C1 segment of cervical spinal cord (tissue), 14 donors: Measurements from ENCODE around the gene CPVL.

Source experiments
- DNase-seq, 14 donors: peaks; one replicate each; lab custom pipeline; 2025; lab: John Stamatoyannopoulos, UW

Gene CPVL

DNA sequence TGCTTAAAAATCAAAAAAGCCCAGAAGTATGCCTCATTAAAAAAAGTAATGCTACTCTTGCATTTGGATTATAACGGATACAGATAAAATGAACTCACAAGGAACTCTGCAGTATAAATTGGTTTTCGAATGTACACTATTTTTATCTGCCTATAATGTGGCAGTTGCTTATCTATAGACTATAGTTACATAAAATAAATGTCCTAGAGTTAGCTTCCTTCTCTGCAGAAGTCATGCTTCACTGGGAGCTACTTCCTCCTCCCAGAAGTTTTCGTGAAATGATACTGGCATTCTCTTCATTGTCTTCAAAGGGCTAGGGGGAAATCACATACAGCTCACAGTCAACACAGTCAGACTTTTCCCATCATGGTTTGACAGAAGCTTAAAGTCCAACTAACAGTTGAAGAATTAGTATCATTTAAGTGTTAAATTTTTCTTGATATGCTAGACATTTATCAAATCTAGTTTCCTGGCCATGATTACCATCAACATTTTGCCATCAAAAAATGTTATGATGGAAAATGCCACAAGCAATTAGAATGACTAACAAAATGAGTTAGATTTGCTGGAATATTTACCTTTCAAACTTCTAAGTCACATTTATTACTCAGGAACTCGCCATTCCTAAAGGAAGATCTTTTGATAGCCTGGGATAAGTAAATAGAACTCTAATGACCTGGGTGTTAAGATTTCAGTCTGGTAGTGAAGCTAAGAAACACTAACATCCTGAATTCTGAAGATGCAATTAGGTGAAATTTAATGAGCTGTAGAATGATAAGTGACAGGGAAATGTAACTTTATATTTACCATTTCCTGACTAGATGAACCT, 100.9 kb downstream of the CPVL start:
- no peak for DNase-seq

DNA sequence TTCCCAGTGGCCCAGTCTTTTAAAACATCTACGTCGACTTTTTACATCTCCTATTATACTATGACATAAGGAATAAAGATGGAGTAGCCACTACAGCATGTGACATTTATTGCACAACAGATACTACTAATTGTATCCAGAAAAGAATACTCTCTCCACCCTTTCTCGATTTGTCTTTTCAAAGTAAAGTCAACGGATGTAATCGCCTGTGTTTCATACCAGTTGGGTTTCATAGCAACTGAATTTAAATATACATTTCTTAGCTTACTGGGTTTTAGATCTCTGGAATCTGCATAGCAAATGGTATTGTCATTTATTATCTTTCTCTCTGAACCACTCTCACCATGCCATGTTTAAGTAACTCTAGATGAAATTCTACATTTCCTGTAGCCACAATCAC, 101.8 kb downstream of the CPVL start:
- no peak for DNase-seq

DNA sequence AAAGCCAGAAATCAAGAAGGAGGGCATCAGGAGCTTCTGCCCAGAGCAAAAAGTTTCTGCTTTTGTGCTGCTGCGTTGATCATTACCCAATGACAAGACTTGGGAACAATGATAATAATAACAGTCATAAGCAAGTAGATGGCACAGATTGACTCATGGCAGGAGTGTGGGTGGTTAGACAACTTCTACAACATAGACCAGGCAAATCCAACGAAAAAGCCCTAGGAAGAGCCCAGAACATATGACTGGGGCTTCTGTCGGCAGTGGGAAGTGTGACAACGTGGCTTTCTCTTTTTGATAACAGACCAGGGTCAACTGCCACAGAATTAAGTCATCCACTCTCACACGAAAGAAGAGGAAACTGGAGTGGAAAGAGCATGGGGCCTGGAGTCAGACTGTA, 102.8 kb downstream of the CPVL start:
- no peak for DNase-seq

DNA sequence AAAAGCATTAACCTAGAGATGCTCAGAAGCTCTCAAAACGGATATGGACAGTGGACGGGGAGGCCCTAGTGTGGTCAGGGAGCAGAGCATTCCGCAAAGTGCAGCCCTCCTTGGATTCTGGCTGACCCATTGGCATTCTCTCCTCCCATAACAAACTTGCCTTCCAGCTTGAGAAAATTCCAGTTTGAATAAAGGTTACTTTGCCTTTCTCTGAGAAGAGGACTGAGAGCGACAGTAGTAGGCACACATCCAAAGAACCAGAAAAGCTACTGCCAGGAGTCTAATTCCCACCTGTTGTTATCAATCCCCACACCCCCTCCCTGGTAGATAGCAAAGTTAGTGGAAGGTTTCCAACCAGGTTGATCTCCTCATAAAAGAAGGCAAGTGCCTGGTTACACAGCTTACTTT, 103.5 kb downstream of the CPVL start:
- DNase-seq, result no peak

DNA sequence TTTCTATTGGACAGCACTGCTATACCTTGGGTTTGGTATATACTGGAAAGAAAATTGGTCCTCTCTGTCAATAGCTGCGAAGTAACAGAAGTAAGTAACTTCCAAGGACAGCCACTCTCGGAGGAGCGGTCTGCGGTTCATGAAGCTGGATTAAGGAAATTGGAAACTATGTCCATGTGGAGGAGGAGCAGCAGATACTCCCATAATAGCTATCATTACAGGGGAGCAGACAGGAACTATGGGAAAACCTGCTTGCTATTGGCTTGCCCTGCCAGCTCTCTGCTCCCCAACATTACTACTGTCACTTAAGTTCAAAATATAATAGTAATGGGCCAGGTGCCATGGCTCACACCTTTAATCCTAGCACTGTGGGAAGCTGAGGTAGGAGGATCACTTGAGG, 104.3 kb downstream of the CPVL start:
- DNase-seq, result no peak

DNA sequence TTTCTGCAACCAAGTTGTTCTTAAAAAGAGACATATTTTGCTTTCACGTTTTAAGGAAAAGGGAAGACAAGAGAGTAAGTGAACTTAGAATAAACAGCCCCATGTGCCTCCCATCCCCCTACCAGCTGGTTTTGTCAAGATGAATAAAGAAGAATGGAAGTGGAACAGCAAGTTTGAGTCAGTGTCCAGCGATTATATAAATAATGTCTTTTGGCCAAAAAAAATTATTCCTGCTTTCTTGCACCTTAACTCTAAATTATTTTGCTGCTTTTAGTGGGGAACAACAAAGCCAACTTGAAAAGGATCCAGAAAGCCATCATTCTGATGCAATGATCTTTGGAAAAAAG, 105.8 kb downstream of the CPVL start:
- DNase-seq, result no peak

DNA sequence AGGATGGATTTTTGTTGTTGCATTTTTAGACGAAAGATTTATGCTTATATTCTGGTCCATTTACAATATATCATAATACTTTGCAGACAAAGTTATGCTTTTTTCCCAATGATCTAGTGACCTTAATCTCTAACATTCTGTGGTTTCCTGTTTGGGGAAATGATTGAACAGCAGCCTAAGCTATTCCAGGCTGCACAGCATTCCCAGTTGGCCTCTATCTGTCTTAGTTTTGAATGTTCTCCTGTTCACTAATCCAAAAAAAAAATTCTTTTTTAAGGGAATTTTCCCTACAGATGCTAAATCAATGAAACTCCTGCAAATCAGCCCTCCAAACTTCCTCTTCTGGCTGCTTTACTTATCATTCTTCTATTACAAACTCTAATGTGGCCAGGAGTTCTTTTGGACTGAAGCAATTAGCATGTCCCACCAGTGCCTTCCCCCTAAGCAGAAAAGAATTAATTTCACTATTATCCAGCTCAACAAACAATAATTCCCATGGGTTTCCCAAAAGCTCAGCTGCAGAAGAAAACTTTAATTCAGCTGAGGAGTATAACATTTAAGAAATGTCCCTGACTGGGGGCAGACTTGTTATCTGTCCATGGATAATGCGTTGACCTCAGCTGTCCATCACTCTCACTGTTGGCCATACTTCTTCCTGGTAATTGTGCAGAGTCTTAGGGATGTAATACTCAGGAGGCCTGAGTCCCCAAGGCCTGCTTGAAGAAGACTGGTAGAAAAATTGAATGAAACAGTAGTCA, 106.3 kb downstream of the CPVL start:
- no peak for DNase-seq

DNA sequence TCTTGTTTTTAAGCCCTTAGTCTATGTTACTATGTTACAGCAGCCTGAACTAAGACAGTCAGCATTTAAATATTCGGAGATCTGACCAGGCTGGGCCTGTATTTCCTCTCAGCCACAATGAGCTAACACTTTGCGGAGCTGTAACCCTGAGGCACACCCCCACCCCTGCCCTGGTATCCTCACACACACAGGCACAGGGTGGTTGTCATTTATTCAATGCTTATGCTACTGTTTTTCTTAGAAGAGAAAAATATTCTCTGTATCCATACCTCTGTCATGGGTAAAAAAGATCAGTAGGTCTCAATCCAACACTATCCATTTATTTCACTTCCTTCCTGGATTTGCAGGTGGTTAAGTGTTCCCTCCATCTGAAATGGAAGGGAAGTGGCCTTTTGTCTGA, 107.9 kb downstream of the CPVL start:
- no peak for DNase-seq

DNA sequence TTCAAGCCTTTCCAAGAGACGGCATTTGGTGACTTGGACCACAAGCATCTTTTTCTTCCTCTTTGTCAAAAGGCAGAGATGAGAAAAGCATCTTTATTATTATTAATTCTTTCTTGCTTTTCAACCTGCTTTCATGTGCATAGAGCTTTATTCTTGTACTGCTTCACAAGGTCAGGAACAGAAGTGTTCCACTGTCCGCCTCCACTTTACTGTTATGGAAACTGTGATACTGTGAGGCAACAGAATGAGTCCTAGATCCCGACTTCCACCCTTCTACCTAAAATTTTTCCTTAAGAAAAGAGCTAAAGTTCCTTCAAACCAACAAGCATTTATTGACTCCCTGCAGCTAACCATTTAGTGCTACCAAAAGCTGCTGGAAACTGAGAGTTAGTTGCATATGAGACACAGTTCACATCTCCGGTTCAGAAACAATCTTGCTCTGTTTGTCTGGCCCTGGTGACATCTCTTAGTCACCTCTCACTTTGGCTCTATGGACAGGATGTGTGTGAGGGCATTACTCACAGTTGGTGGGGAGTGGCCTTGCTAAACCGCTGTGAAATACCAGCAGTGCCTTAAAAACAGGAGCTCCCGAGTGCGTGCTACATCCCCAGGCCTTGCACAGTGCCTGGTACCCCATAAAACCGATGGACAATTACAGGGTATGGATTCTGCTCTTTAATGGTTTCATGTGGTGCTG, 111.1 kb downstream of the CPVL start:
- no peak for DNase-seq

DNA sequence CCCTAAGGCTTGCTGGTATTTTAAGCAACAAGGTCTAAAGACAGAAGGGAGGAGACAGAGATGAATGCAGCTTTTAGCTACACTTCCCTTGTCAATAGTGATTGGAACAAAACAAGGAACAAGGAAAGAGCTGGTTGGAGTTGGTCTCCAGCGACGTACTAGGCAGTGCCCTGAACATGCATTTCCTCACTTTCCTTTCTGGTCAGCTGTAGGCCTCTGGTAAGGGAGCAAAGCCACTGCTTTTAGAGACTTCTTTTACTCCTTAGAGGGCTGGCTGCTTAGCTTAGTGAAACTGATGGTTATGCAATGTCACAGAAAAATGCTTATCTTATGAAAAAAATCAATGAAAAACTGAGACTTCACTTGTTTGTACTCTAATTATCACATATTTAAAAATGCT, 112.8 kb downstream of the CPVL start:
- no peak for DNase-seq

DNA sequence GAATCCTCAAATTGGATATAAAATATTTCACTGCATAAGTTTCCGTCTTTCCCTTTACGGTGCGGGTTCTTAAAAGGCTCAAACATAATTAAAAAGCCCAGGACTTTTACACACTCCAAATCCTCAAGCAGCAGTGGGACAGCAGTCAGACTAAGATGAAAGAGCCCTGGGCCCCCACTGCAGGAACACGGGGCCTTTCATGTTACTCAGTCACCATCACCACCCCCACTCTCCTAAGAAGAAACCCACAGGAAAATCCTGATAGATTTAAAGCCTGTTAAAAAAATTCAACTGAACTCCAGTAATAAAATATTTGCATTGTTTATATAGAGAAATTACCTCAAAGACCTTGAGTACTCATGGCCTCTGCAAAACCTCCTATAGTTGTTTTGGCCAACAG, 114.2 kb downstream of the CPVL start:
- no peak for DNase-seq

DNA sequence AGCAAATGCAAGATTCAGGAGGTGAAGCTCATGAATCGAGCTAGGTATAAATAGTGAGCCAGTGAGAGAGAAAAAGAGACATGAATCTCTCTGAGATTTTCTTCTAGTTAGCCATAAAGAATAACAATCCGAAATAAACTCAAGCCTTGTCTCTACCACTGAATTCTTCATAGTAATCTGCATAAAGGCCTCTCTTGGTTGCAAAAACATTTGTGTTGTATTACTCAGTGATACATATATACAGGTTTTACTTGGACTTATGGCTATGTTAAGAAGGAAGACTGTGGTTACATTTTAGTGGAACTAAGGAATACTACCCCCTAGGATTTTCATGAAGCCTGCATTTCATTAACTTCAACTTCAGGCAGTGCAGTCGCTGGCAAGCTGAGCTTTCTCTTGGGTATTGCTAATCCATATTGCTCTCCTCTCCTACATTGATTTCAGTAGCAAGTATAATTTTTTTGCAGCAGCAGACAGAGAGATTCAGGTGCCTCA, 115.5 kb downstream of the CPVL start:
- DNase-seq, result no peak

DNA sequence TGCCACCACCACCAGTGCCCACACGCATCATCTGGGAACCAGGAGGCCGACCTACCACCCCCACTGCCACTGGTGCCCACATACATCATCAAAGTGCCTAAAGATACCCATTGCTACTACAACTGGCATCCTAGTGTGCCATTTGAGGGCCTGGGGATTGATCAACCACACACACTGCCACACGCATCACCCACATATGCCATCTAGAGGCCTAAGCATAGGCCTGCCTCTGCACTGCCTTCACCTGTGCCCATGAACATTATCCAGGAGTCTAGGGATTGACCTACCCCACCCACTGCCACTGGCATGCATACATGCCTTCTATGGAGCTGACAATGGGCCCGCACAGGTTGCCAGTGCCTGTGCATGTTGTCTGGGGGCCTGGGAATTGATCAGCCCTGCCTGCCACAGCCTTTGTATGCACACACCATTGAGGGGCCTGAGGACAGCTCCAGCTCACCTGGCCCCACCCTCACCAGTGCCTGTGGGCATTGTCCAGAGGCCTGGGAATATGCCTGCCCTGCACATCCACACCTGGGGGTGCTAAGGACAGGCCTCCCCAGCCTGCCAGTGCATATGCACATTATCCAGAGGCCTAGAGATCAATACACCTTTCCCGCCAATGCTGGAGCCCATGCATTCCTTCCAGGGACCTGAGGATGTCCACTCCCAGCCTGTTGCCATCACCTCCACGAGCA, 123.9 kb downstream of the CPVL start:
- DNase-seq, result no peak

DNA sequence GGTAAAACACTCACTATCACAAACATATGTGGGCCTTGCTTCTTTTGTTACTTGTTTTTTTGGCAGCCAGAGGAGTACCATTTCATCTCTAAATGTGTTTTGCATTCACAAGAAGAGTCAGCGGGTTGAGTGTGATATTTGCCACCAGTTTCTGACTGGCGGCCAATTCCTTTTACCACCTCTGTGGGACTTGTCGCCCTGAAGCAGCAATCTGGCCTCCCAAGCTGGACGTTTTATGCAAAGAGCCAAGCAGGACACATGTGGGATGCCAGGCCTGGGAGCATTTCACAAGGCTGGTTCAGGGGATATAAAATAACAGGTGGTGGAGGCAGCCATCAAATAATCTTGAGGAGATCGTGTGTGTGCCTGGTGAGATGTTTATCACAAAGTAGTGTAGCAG, 126.4 kb downstream of the CPVL start:
- DNase-seq, result peak in 3 of 14 donors; percentile 8 to 82 (median 29)

DNA sequence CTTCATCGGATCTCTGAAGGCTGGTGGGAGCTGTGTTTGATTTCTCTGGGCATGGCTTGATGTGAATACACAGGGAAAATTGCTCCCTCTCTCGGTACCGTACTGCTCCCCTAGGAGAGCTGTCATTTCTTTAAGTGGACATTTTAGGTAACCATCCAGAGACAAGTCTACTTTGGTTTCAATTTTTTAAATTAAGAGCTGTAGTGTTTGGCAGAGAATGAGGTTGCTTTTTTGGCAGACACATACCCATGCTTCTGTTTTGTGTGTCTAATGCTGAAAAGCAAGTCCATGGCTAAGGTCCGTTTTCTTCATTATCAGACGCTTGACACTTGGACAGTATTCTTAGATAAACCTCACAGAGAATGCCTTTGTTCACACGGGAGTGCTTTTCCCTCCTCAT, 127.0 kb downstream of the CPVL start:
- no peak for DNase-seq

DNA sequence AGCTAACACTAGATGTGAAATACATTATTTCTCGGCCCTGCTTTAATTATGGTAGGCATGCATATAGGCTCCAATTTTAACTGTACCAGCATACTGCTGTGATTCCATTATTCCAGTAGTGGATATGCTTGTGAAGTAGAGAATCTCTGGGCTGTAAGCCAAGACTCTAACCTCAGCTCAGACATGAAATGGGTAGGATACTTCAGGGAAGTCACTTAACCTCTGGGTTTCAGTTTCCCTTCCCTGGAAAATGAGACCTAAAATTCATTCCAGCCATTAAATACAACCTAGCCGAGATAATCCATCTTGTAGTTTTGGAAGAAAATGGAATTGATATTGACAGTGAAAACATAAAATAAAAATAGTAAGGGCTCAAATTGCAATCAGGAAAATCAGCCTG, 128.6 kb downstream of the CPVL start:
- no peak for DNase-seq

DNA sequence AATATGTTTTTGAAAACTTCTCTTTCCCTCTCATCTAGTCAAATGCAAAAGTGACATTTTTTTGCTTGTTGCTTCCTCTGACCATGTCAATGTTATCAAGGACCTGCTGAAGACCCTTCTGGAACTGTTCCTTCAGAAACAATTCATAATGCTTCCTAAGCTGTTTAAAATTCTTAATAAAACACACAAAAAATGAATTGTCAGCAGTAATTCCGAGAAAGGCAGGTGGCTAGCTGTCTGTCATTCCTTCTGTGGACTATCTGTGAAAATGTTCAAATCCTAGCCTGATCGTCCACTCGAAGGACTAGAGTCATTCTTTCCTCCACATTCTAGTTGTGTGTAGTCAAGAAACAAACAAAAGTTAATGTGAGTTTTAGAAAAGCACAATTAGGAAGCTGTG, 131.6 kb downstream of the CPVL start:
- DNase-seq, result no peak

DNA sequence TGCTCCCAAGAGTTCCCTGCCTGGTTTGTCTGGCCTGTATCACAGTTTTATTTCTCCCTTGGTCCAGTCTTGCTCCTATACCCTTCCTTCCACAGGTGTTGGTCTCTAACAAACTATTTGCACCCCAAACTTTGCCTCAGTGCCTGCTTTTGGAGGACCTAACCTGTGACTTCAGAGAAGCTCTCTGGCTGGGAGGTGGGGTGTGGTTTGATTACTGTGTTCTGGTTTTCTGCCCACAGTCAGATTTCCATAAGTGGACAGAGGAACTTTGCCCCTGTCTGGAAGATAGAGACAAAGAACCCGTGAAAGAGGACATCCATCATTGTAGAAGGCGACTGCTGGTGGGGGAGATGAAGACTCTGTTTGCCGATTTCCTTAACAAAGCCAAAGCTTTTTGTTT, 132.4 kb downstream of the CPVL start:
- no peak for DNase-seq

DNA sequence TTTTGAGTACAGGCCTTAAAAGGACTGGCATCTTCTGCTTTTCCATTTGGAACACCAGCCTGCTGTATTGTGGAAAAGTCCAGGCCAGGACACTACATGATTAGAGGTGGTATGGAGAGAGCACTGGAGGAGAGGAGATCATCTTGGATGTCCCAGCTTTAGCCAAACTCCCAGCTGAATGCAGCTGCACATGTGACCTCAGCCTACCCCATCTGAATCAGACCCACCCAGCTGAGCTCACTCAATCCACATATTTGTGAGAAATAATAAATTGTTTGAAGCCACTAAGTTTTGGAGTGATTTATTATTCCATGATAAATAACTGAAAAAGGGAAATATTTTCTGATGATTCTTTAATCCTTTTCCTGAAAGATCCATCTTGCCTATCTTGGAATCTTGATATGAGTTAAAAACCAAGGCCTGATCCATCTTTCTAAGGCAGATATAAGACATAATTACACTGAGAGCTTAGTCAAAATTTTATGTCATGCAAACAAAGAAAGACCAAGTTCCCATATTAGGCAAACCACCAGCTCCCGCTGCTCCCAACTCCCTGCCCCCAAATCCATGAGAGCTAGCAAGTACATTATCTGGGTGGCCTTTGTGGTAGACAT, 133.1 kb downstream of the CPVL start:
- no peak for DNase-seq

DNA sequence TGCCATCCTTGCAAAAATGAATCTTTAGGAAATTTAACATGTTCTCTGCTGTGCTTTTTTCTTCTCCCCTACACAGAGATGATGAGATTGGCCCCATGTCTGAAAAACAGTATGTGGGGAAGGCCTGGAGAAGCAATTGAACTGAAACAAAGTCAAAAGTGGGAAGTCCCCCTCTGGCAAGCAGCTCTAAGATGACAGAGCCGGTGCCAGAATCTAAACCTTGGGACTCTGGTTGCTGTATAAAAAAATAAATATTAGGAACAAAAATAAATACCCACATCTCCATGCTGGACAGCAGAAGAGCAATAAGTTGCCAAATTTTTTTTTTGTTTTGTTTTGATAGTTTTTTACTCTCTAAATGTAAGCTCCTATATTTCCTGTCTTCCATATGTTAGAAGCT, 136.4 kb downstream of the CPVL start:
- no peak for DNase-seq

DNA sequence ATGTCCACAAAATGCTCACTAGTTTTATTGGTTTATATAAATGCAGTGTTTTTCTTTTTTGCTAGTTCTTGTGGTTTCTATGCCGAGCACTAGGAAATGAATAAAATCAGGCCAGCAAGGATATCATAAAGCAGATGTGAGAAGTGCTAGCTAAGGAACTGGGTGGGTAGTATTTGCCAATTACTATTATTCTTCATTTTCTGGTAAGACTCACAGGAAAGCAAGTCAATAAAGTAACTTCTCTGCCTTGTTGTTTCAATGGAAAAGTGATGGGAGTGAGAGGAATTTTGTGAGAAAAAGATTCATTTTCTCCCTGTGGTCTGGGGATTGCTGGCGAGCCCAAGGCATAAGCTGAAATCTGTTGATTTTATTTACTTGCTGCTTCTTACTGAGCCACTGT, 137.7 kb downstream of the CPVL start:
- DNase-seq, result no peak

DNA sequence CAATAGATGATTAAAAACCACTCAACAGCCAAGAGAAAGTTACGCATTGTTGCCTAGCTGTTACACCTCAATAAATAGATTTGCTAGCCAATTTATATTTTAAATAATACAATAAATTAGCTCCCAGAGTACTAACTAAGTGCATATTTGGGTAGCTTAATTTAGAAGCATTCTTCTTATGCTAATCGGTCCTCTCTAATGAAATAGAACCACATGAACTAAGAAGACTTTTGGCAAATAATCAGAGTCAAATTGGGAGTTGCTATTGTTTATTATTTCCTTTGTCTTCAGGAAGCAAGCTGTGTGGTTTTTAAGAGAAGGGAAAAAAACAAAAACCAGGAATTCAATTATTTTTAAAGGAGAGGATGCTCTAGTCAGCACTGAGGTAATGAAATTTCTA, 139.2 kb downstream of the CPVL start:
- DNase-seq, result no peak
